ENCODE data around the gene PITPNC1. TPM values are rescaled to one million over a fixed set of nuclear protein-coding genes. Genes with fewer than 3 reads are reported as not detected.

Gene PITPNC1
- total and polyA plus RNA-seq, 2 of the 13 experiments (the other 11 are each of a cell fraction or from before 2014, with no cell fraction given): 4.1 to 5.7 TPM

DNA sequence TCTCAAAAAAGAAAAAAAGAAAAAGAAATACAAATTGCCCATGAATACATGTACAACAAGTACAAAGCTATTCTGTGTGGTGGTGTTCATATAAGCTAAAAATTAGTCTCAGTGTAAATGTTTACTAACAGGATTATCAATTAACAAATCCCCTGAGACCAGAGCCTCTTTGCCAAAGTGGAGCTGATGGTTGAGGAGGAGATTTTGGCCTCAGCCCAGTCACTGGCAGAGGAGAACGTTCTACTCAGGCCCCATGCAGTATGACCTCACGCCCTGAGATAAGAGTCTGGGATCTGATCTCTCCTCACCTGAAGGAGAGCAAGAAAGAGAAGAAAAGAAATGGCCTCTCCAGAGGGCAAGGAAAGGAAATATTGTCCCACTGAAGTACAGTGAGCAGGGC lies 305.1 kb downstream of the PITPNC1 start:
- intact Hi-C loops (cut with micrococcal nuclease; ENCODE audit: unreplicated experiment): loop anchor here (1.0 kb wide), 1 partner anchor 31 kb away; no protein-coding TSS in a partner anchor
- POLR2A ChIA-PET: no interaction called here
- DNase-seq (ENCODE audit: low spot score): no peak
- no peak for TF ChIP-seq GABPB1 (CRISPR knock-in tag; IDR thresholded peaks at IDR 0.05)
- no peak for TF ChIP-seq ZSCAN22 (CRISPR knock-in tag; IDR thresholded peaks at IDR 0.05)
- TF ChIP-seq, protein P1, sequence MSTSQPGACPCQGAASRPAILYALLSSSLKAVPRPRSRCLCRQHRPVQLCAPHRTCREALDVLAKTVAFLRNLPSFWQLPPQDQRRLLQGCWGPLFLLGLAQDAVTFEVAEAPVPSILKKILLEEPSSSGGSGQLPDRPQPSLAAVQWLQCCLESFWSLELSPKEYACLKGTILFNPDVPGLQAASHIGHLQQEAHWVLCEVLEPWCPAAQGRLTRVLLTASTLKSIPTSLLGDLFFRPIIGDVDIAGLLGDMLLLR (CRISPR knock-in tag; IDR thresholded peaks at IDR 0.05): no peak
- TF ChIP-seq, protein P2, sequence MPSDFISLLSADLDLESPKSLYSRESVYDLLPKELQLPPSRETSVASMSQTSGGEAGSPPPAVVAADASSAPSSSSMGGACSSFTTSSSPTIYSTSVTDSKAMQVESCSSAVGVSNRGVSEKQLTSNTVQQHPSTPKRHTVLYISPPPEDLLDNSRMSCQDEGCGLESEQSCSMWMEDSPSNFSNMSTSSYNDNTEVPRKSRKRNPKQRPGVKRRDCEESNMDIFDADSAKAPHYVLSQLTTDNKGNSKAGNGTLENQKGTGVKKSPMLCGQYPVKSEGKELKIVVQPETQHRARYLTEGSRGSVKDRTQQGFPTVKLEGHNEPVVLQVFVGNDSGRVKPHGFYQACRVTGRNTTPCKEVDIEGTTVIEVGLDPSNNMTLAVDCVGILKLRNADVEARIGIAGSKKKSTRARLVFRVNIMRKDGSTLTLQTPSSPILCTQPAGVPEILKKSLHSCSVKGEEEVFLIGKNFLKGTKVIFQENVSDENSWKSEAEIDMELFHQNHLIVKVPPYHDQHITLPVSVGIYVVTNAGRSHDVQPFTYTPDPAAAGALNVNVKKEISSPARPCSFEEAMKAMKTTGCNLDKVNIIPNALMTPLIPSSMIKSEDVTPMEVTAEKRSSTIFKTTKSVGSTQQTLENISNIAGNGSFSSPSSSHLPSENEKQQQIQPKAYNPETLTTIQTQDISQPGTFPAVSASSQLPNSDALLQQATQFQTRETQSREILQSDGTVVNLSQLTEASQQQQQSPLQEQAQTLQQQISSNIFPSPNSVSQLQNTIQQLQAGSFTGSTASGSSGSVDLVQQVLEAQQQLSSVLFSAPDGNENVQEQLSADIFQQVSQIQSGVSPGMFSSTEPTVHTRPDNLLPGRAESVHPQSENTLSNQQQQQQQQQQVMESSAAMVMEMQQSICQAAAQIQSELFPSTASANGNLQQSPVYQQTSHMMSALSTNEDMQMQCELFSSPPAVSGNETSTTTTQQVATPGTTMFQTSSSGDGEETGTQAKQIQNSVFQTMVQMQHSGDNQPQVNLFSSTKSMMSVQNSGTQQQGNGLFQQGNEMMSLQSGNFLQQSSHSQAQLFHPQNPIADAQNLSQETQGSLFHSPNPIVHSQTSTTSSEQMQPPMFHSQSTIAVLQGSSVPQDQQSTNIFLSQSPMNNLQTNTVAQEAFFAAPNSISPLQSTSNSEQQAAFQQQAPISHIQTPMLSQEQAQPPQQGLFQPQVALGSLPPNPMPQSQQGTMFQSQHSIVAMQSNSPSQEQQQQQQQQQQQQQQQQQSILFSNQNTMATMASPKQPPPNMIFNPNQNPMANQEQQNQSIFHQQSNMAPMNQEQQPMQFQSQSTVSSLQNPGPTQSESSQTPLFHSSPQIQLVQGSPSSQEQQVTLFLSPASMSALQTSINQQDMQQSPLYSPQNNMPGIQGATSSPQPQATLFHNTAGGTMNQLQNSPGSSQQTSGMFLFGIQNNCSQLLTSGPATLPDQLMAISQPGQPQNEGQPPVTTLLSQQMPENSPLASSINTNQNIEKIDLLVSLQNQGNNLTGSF (CRISPR knock-in tag; IDR thresholded peaks at IDR 0.05): no peak
- TF ChIP-seq, protein P3, sequence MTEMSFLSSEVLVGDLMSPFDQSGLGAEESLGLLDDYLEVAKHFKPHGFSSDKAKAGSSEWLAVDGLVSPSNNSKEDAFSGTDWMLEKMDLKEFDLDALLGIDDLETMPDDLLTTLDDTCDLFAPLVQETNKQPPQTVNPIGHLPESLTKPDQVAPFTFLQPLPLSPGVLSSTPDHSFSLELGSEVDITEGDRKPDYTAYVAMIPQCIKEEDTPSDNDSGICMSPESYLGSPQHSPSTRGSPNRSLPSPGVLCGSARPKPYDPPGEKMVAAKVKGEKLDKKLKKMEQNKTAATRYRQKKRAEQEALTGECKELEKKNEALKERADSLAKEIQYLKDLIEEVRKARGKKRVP (CRISPR knock-in tag; IDR thresholded peaks at IDR 0.05): no peak
- no peak for TF ChIP-seq LCORL (IDR thresholded peaks at IDR 0.05)
- TF ChIP-seq LCORL (CRISPR knock-in tag; IDR thresholded peaks at IDR 0.05): no peak
- no peak for TF ChIP-seq KDM5B (CRISPR knock-in tag; IDR thresholded peaks at IDR 0.05; ENCODE audit: borderline replicate concordance)
- TF ChIP-seq ZNF30 (CRISPR knock-in tag; IDR thresholded peaks at IDR 0.05): no peak
- no peak for TF ChIP-seq MIER3 (CRISPR knock-in tag; IDR thresholded peaks at IDR 0.05; ENCODE audit: borderline replicate concordance)
- no peak for TF ChIP-seq GMEB1 (CRISPR knock-in tag; IDR thresholded peaks at IDR 0.05; ENCODE audit: borderline replicate concordance)
- TF ChIP-seq TCF12 (IDR thresholded peaks at IDR 0.05): no peak
- no peak for TF ChIP-seq TCF12 (CRISPR knock-in tag; IDR thresholded peaks at IDR 0.05)
- TF ChIP-seq, protein P4, sequence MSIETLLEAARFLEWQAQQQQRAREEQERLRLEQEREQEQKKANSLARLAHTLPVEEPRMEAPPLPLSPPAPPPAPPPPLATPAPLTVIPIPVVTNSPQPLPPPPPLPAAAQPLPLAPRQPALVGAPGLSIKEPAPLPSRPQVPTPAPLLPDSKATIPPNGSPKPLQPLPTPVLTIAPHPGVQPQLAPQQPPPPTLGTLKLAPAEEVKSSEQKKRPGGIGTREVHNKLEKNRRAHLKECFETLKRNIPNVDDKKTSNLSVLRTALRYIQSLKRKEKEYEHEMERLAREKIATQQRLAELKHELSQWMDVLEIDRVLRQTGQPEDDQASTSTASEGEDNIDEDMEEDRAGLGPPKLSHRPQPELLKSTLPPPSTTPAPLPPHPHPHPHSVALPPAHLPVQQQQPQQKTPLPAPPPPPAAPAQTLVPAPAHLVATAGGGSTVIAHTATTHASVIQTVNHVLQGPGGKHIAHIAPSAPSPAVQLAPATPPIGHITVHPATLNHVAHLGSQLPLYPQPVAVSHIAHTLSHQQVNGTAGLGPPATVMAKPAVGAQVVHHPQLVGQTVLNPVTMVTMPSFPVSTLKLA (IDR thresholded peaks at IDR 0.05): no peak
- TF ChIP-seq HES4 (CRISPR knock-in tag; IDR thresholded peaks at IDR 0.05; ENCODE audit: borderline replicate concordance): no peak
- no peak for TF ChIP-seq REPIN1 (CRISPR knock-in tag; IDR thresholded peaks at IDR 0.05; ENCODE audit: borderline replicate concordance, low read depth)

More for the DNA sequence above, 305.1 kb downstream of the PITPNC1 start:
- Histone ChIP-seq H3K9ac (ENCODE audit: insufficient read depth, low read depth, low read length) (no peak overlapping the region), H4K20me1 (ENCODE audit: insufficient read depth, low read length) (no peaks in the 10 kb centered on the region), H3K27me3 (ENCODE audit: control insufficient read depth in 1 of 2, insufficient read depth in 2 of 2, low read length in 2 of 2) (no peaks in the 10 kb centered on the region), H3K27ac (ENCODE audit: extremely low read length, insufficient read depth, low read length) (no peak overlapping the region), H3K4me3 (replicated peaks in 1 of 3; ENCODE audit: insufficient read depth in 1 of 3, low read depth in 2 of 3, low read length in 3 of 3) (no peak overlapping the region), H3K9me3 (ENCODE audit: low read length) (no peaks in the 10 kb centered on the region), H3K4me2 (ENCODE audit: low read depth, low read length) (no peak overlapping the region), H3K4me1 (ENCODE audit: insufficient read depth, low read length) (peaks cover 9% of the 10 kb centered on the region), H3K36me3 (replicated peaks in 1 of 2; ENCODE audit: control insufficient read depth in 1 of 2, insufficient read depth in 2 of 2, low read length in 2 of 2) (no peaks in the 10 kb centered on the region), H3K79me2 (ENCODE audit: insufficient read depth, low read length) (no peaks in the 10 kb centered on the region), H2AFZ (ENCODE audit: low read length) (no peak overlapping the region)
- FAIRE-seq: peak; percentile 8
- 36% methylated on average over 2 of the region's 2 CpGs for WGBS (ENCODE audit: low lambda C conversion rate)
- in situ Hi-C loops (cut with HindIII; ENCODE audit: extremely low pct_ligation_motif_present, low pct_unique_long_range_greater_than_20kb): no loop called here
- ATAC-seq: peak; percentile 41; the same call in 2 of the 3 replicates
- no TSS peak for BruUV-seq (replicated peaks)
- CTCF ChIA-PET (ENCODE audit: low intra/inter-chr PET ratio, low total read pairs): no interaction called here
